SK-N-SH (cell line): Measurements from ENCODE around the gene KCNQ5.

Experiments used
- CHD2 ChIP-seq: fragments of 150-350 bp; IDR thresholded peaks from 2 replicates; pipeline ENCODE4 v1.6.1; 2018; ENCODE audit warnings: low read length; ENCODE audit not compliant: partially characterized antibody
- MAX ChIP-seq: IDR thresholded peaks from 2 replicates; pipeline ENCODE4 v1.4.0; 2012; ENCODE audit warnings: low read depth
- TF ChIP-seq, protein P1 (sequence below): fragments of 200-600 bp; sonication (generic); IDR thresholded peaks from 2 replicates; pipeline ENCODE4 v1.6.1; 2017; ENCODE audit warnings: antibody characterized with exemption, mild to moderate bottlenecking, moderate library complexity

DNA sequence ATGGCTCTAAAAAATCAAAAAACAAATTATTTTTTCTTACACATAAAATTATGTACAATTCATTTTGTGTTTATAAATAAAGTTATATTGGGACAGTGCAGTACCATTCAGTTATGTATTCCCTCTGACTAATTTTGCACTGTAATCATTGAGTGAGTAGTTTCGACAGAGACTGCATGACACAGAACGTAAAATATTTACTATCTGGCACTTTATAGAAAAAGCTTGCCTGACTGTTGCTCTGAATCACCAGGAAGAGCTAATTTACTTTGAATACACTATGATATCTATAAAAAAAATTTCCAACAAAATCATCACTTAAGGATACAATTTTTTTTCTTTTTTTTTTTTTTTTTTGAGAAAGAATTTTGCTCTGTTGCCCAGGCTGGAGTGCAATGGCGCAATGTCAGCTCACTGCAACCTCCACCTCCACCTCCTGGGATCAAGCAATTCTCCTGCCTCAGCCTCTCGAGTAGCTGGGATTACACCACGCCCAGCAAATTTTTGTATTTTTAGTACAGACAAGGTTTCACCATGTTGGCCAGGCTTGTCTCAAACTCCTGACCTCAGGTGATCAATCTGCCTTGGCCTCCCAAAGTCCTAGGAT is 614.4 kb downstream of the KCNQ5 start:
- TF ChIP-seq MAX (no peak), CHD2 (no peak)
- TF ChIP-seq, protein P1, sequence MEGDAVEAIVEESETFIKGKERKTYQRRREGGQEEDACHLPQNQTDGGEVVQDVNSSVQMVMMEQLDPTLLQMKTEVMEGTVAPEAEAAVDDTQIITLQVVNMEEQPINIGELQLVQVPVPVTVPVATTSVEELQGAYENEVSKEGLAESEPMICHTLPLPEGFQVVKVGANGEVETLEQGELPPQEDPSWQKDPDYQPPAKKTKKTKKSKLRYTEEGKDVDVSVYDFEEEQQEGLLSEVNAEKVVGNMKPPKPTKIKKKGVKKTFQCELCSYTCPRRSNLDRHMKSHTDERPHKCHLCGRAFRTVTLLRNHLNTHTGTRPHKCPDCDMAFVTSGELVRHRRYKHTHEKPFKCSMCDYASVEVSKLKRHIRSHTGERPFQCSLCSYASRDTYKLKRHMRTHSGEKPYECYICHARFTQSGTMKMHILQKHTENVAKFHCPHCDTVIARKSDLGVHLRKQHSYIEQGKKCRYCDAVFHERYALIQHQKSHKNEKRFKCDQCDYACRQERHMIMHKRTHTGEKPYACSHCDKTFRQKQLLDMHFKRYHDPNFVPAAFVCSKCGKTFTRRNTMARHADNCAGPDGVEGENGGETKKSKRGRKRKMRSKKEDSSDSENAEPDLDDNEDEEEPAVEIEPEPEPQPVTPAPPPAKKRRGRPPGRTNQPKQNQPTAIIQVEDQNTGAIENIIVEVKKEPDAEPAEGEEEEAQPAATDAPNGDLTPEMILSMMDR, result no peak
